GM21515 (cell line): ENCODE measurements around the gene KIF14.
"Not testable (repeated sequence)": the region's sequence is repeated elsewhere in the genome, so short reads cannot be mapped to it uniquely, and the experiment has no call there.

ENCODE experiments used
- ATAC-seq: cut with Tn5 transposase; IDR thresholded peaks from one replicate; pipeline ENCODE4 v1.9.1; 2021; ENCODE audit not compliant: unreplicated experiment

KIF14 gene

GRCh38 chr1:200631375-200631774, 10.8 kb upstream of the KIF14 start:
- ATAC-seq = no peak

DNA sequence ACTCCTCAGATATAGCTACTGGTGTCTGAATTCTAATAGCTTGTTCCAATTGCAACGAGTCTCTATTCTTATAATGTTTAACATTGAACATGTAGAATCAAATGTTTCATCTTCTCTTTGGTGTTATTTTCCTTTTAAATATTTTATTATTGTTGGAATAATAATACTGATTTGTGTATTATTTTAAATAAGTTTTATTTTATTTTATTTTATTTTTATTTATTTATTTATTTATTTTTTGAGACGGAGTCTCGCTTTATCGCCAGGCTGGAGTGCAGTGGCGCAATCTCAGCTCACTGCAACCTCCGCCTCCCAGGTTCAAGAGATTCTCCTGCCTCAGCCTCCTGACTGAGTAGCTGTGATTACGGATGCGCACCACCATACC, 10.0 kb upstream of the KIF14 start:
- ATAC-seq = not testable (repeated sequence)

DNA sequence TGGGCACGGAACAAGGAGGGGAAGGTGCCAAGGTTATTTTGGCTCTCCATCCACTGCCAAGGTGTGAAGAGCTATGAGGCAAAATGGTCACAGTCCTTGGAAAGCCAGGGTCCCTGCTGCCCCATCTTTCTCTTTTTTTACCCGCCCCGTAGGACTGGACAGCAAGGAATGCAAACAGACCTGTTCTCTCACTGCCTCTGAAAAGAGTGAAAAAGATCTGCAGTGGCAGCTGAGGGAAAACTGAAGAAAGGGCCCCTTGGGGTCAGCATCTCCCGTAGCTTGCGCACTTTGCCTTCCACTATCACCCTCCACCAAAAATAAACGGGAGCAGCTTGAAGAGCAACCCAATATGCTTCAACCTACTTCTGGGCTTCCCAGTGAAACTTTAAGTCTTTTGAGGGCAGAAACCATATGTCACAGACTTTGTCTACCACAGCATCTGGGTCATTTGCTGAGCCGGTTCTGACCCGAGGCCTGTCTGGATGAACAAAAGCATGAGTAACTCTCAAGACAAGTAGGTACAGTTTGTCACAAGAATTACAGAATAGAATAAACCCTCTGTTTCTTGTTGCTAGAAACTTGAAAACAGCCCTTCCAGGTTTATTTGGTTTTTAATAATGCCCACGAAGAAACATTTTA, 9.4 kb upstream of the KIF14 start:
- no peak for ATAC-seq

- ATAC-seq = peak; percentile 58
These were observed 7.8 kb upstream of the KIF14 start for GRCh38 chr1:200628223-200628881.

DNA sequence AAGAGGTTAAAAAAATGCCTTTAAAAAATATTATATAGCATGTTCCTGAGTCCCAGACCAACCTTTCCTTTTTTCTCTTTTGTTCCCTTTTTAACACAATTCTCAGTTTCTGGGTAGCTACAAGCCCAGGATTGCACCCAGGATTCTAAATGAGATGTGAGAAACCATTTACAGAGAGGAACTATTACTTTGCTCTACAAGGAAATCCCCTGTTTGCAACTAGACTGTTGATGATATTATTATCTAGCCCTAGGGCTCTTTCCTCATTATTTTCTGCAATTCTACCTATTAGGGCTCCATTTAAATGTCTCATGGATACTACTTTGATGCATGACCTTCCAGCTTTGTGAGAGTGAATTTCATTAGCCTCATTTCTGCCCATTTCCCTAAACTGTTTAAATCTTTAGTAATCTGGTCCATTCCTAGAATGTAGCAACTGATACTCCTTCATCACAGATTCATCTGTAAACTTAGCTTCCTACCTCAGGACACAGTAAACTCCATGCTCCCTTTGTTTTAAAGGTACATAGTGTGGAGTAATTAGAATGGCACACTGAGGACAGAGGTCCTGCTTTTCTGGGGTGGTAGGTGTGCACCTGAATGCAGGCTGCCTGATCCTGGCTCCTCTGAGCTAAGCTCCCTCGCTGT, 7.1 kb upstream of the KIF14 start:
- peak; percentile 26 for ATAC-seq

DNA sequence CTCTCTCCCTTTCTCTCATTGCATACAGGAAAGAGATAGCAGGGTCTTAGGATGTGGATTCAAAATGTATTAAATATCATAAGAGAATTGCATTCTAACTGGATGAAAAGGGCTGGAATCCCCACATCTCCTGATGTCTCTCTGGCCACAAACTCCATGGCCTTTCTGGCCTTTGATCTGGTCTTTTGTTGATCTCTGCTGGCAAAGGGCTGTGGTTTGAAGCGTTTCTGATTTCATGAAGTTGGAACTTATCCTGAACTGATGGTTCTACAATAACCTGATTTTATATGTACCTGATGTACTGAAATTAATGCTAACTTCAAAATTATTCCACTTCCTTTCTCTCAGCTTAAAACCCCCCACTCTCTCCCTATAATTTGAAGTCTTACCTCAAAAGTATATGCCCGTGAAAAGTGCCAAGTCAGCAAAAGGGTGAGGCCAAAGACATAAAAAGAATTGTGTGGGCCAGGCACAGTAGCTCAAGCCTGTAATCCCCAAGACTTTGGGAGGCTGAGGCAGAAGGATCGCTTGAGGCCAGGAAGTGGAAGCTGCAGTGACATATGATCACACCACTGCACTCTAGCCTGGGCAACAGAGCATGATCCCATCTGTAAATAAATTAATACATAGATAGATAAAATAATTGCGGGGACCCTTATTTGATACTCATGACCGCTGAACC, 6.4 kb upstream of the KIF14 start:
- no peak for ATAC-seq

DNA sequence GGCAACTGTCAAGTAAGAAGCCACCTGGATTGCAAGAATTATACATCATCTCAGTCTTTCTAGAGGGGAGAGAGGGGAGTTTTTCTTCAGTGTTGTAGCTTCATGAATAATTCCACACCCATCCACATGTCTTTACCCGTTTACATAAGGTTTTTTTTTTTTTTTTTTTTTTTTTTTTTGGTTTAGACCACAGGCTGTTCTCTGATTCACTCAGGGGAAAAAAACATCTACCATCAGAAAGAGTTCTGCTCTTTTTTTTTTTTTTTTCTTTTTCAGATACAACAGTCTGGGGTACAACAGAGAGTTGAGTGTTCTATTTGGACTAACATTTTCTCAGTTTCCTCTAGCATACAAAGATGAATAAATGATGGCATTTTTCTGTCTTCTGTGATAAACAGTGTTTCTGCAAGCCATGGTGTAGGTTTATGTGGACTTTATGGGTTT, 4.9 kb upstream of the KIF14 start:
- ATAC-seq = peak; percentile 24

DNA sequence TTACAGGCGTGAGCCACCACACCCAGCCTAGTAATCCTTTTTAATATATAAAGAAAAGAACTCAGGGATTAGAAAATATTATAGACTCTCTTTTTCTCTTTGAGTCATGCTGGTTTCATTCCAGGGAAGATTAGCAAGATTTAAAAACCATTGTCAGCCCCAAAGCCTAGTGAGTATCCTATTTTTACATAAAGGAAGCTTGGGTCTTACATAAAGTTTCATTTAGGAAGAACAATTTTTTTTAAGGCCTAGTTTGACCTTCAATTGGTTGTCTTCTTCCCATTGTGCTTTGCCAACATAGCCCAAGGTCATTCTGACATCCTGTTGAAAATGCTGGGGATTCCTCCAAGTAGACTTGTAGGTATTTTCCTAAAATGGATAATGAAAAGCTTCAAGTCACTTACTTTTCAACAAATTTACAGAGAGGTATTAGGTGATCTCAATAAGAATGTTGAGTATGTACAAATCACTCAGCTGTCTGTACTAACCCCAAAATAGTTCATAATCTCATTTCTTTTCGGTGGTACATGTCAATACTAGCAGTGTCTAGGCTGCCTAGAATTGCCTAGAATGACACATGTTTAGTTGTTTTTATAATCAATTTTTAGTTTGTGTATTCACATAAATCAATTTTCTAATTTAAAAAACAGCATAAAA, 4.3 kb upstream of the KIF14 start:
- no peak for ATAC-seq

- no peak for ATAC-seq
These were observed 668 bp downstream of the KIF14 start for GRCh38 chr1:200619894-200620272.

- ATAC-seq = no peak
These were observed 9.7 kb downstream of the KIF14 start for GRCh38 chr1:200610846-200611245.

- ATAC-seq = no peak
These were observed 17.9 kb downstream of the KIF14 start for GRCh38 chr1:200602632-200603031.

DNA sequence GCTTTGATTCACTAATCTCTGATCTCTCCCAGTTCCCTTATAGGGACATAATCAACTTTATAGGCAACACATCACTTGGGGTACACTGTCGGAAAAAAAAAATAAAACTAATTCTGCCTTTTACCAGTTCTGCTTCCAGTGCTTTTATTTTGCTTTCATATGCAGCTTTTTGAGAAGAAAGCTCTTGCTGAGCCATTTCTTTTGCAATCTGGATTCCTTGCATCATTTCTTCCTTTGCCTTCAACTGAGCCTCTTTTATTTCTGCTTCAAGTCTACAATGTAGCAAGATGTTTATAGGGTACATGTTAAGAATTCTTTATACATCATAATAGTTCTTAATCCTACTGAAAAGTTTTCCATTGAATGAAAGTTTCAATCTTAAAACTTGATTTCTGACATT, 30.6 kb downstream of the KIF14 start:
- no peak for ATAC-seq

DNA sequence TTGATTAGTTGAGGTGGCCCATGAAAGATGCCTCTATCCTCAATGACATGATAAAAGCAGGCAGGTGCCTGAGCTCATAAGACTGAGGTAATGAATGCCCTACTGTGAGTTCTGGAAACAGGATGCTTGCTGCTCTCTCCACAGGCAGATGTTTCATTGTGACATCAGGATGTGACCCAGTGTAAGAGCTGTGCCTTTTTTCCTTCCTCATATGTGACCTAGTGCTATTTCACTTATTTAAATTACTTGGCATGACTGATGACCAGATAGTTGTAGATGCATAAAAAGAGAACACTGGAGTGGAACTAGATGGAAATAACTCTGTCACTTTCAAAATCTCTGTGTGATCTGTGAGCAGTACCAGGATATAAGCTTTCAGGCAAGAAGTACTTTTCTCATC, 31.9 kb downstream of the KIF14 start:
- ATAC-seq = no peak

DNA sequence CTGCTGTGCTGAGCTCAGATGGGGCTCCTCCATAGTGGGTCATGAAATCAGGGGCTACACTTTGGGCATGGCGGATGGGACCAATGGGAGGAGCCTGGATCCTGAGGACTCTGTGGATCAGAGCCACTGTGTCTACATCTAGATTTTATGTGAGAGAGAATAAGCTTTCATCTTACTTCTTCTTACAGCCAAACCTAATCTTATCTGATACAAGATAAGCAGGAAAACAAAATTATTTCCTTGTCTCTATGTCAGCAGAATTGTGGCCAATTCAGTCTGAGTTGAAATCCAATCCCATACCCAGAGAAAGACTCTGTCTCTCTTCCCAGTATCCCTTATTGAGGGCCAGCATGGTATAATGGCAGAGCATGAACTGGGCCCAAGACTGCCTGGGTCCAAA, 56.2 kb downstream of the KIF14 start:
- no peak for ATAC-seq

DNA sequence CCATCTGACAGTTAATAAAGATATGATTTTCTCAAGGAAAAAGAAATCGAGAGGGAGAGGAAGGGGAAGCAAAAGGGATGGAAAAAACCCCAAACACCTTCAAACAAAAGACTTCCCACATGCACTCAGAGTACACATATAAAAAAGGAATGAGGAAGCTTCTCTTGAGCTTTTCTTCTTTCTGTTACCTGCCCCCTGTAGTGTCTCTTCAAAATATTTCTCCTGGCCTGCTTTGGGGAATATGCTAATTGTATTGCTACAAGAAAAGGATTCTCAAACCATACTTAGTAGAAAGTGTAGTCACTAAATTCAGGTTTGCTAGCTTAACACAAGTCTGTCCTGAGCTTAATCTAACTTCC, 58.7 kb downstream of the KIF14 start:
- ATAC-seq = no peak

GRCh38 chr1:200558866-200559459, 61.6 kb downstream of the KIF14 start:
- ATAC-seq = peak; percentile 47

DNA sequence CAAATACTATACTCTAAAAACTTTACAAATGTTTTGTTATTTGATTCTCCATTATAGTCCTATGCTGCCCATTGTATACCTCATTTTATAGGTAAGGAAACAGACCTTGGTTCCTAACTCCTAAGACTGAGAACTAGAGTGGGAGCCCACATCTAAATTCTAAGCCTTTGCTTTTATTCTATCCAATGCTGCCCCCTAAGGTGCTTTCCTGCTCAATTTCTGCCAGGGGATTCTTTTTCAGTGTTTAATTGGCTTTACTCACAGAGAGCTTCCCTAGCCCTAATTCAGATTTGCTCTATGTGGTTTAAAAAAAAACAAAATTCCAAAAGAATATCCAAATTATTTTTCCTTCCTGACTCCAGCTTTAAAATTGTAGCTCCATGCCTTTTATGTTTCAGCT, 64.5 kb downstream of the KIF14 start:
- ATAC-seq = no peak

DNA sequence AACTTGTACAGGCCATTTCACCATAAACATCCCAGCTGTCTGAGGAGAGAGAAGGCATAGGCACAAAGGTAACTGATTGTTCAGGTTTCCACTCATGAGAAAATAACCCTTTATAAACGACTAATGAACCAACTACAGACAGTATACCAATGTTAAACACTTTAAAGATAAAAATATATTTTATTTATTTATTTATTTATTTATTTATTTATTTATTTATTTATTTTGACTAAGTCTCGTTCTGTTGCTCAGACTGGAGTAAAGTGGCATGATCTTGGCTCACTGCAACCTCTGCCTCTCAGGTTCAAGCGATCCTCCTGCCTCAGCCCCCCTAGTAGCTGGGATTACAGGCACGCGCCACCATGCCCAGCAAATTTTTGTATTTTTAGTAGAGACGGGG, 67.8 kb downstream of the KIF14 start:
- not testable (repeated sequence) for ATAC-seq

- ATAC-seq = no peak
These were observed 70.2 kb downstream of the KIF14 start for GRCh38 chr1:200550367-200550766.

DNA sequence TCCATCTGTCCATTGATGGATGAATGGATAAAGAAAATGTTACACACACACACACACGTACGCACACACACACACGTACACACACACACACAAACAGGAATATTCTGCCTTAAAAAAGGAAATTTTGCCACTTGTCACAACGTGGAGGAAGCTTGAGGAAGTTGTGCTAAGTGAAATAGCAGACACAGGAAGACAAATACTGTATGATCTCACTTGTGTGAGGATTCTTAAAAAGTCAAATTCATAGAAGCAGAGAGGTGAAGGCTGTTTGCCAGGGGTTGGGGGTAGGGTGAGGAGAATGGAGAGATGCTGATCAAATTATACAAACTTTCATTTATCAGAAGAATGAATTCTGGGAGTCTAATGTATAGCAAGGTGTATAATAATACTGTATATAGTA, 73.2 kb downstream of the KIF14 start:
- ATAC-seq = no peak

- no peak for ATAC-seq
These were observed 74.0 kb downstream of the KIF14 start for GRCh38 chr1:200546577-200546976.
